Islet of Langerhans (tissue), 1 donor: ENCODE results near the gene SNTG2.

Source experiments
- FAIRE-seq: peaks from one replicate; lab custom pipeline; 2011; peaks lifted over from hg19 to GRCh38; lab: Jason Lieb, UNC

The SNTG2 gene

GRCh38 chr2:1286929-1287328 lies 336.3 kb downstream of the SNTG2 start:
- FAIRE-seq, result no peak

GRCh38 chr2:1287427-1287826 lies 336.8 kb downstream of the SNTG2 start:
- FAIRE-seq, result no peak

GRCh38 chr2:1294900-1295299 lies 344.3 kb downstream of the SNTG2 start:
- no peak for FAIRE-seq

- no peak for FAIRE-seq
These were observed 345.1 kb downstream of the SNTG2 start for GRCh38 chr2:1295740-1296139.

- FAIRE-seq, result no peak
These were observed 346.9 kb downstream of the SNTG2 start for GRCh38 chr2:1297372-1298159.

- FAIRE-seq, result no peak
These were observed 348.4 kb downstream of the SNTG2 start for GRCh38 chr2:1299043-1299442.

- FAIRE-seq, result no peak
These were observed 349.6 kb downstream of the SNTG2 start for GRCh38 chr2:1300284-1300683.

GRCh38 chr2:1301056-1301455 lies 350.4 kb downstream of the SNTG2 start:
- no peak for FAIRE-seq

GRCh38 chr2:1305342-1306013 lies 354.8 kb downstream of the SNTG2 start:
- no peak for FAIRE-seq

GRCh38 chr2:1306014-1306686 lies 355.5 kb downstream of the SNTG2 start:
- no peak for FAIRE-seq

- FAIRE-seq, result no peak
These were observed 356.3 kb downstream of the SNTG2 start for GRCh38 chr2:1306687-1307516.

GRCh38 chr2:1307670-1308069 lies 357.0 kb downstream of the SNTG2 start:
- no peak for FAIRE-seq

- FAIRE-seq, result no peak
These were observed 358.0 kb downstream of the SNTG2 start for GRCh38 chr2:1308678-1309077.

- FAIRE-seq, result no peak
These were observed 358.9 kb downstream of the SNTG2 start for GRCh38 chr2:1309507-1309906.

- no peak for FAIRE-seq
These were observed 359.6 kb downstream of the SNTG2 start for GRCh38 chr2:1310202-1310601.

- no peak for FAIRE-seq
These were observed 360.2 kb downstream of the SNTG2 start for GRCh38 chr2:1310866-1311265.

GRCh38 chr2:1313240-1313924 lies 362.7 kb downstream of the SNTG2 start:
- no peak for FAIRE-seq

- no peak for FAIRE-seq
These were observed 363.6 kb downstream of the SNTG2 start for GRCh38 chr2:1314254-1314653.

- FAIRE-seq, result no peak
These were observed 367.8 kb downstream of the SNTG2 start for GRCh38 chr2:1318366-1319009.

- no peak for FAIRE-seq
These were observed 368.7 kb downstream of the SNTG2 start for GRCh38 chr2:1319393-1319792.

- FAIRE-seq, result no peak
These were observed 370.7 kb downstream of the SNTG2 start for GRCh38 chr2:1321321-1321720.
